DOHH2 (cell line): ENCODE data around the gene CACNA1E.

Experiments
- EZH2phosphoT487 ChIP-seq: fragments of 200-600 bp; sonication (generic); IDR thresholded peaks from 2 replicates; pipeline ENCODE4 v1.6.1; 2017; ENCODE audit warnings: borderline replicate concordance, mild to moderate bottlenecking, antibody characterized with exemption, low read length, moderate library complexity, mixed read lengths
- TF ChIP-seq, protein P1 (sequence below): fragments of 200-600 bp; sonication (generic); IDR thresholded peaks from one replicate; pipeline ENCODE4 v1.5.1; 2014; ENCODE audit warnings: antibody characterized with exemption, mild to moderate bottlenecking, low read depth, low read length; ENCODE audit not compliant: poor library complexity, severe bottlenecking

DNA sequence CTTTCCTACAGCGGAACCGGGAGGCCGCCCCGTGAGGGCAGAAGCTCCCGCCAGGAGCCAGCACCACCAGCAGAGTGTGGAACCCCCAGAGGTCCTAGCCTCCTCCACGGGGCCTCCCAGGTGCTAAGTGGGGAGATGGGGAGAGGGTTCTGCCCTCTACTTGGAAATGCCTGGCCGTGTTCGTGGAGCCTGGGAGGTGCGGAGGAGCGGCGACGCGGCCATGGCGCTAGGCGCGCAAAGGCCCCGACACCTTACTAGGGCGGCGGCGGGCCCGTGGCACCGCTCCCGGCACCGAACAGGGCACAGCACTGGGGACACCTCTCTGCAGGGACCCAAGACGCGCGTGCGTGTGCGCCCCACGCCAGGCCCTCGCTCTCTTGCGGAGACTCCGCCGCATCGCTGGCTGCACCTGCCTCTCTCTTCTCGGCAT is 1.3 kb upstream of the CACNA1E start:
- TF ChIP-seq, protein P1, sequence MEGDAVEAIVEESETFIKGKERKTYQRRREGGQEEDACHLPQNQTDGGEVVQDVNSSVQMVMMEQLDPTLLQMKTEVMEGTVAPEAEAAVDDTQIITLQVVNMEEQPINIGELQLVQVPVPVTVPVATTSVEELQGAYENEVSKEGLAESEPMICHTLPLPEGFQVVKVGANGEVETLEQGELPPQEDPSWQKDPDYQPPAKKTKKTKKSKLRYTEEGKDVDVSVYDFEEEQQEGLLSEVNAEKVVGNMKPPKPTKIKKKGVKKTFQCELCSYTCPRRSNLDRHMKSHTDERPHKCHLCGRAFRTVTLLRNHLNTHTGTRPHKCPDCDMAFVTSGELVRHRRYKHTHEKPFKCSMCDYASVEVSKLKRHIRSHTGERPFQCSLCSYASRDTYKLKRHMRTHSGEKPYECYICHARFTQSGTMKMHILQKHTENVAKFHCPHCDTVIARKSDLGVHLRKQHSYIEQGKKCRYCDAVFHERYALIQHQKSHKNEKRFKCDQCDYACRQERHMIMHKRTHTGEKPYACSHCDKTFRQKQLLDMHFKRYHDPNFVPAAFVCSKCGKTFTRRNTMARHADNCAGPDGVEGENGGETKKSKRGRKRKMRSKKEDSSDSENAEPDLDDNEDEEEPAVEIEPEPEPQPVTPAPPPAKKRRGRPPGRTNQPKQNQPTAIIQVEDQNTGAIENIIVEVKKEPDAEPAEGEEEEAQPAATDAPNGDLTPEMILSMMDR, result no peak
- TF ChIP-seq EZH2phosphoT487, result no peak
